NCI-H345 treated with DMSO at 0.1 percent for 48 hours (cell line): ENCODE results near the gene PYGO2.
"Not testable (repeated sequence)": the region's sequence is repeated elsewhere in the genome, so short reads cannot be mapped to it uniquely, and the experiment has no call there.

Source experiments
- DNase-seq: peaks from one replicate; lab custom pipeline; 2025; ENCODE audit not compliant: unreplicated experiment; lab: John Stamatoyannopoulos, UW

Gene PYGO2

DNA sequence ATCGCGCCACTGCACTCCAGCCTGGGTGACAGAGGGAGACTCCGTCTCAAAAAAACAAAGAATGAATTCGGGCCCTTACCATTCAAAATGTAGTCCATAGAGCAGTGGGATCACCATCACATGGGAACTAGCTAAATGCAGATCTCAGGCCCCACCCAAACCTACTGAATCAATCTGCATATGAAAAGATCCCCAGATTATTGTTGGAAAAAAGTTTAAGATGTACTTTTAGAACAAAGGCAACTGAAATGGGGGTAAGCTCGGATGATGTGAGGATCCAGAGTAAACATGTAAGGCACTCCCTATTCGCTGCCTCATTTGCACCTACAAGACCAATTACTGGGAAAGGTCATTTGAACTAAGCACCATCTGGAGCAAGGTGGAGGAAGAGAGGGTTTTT, 20.8 kb upstream of the PYGO2 start:
- DNase-seq: no peak

DNA sequence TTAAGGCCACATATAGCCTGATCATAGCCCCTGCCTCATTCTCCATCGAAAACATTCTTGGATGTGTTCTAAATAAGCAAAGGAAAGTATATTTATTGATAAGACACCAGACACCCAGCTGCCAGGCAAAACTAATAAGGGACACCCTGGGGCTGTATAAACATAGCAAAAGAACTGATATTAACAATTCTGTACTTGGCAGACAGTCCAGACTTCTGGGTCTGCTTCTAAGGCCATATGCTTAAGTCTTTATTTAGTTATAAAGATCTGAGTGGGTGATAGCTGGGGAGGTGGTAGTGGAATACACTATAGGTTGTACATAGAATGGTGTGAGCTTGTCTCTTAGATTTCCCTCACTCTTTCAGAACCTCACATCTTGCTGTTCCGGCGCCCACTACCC, 16.8 kb upstream of the PYGO2 start:
- DNase-seq: no peak

DNA sequence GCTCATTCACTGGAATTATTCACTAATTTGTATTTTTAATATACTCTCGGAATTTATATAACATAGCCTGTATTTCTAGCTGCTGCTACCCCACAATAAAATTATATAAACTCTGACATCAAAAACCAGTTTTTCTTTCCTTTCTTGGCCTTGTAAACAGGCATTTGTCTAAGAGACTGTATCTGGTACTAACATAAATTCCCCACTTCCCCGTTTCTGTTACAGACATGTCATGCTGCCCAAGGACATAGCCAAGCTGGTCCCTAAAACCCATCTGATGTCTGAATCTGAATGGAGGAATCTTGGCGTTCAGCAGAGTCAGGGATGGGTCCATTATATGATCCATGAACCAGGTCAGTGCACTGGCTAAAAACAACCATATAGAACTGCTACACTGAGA, 16.2 kb upstream of the PYGO2 start:
- not testable (repeated sequence) for DNase-seq

- no peak for DNase-seq
These were observed 14.0 kb upstream of the PYGO2 start for GRCh38 chr1:154975409-154976059.

DNA sequence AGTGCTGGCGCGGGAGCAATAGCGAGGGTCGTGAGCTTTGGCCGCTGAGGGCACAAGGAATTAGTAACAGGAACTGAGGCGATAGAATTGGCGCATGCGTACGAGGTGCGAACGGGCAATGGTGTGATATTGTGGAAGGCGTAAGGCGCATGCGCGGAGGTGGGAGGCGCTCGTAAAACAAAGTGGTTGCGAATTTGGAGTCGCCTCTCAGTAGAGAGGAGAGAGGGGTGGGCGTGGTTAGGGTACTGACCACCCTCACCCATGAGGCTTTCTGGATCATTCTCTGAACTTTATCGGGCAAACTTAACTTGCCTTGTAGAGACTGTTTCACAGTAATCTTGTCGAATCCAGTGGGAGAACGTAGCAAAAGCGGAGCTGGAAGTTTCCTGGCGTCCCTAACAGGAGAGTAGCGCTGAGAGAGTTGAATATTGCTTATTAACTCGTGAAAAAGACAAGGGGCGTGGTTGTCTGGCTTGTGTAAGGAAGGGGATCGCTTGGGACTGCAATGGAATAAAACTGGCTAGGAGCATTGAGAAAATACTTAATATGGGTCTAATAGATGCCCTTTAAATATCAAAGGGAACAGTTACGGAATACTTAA, 13.3 kb upstream of the PYGO2 start:
- DNase-seq: peak; percentile 100

- DNase-seq: peak; percentile 100
These were observed 12.7 kb upstream of the PYGO2 start, which contains the start of gene CKS1B for GRCh38 chr1:154974102-154974807. Gene CKS1B, plus strand, starts transcription at chr1:154974681. Its CDS starts 65 bp downstream, at chr1:154974746.

DNA sequence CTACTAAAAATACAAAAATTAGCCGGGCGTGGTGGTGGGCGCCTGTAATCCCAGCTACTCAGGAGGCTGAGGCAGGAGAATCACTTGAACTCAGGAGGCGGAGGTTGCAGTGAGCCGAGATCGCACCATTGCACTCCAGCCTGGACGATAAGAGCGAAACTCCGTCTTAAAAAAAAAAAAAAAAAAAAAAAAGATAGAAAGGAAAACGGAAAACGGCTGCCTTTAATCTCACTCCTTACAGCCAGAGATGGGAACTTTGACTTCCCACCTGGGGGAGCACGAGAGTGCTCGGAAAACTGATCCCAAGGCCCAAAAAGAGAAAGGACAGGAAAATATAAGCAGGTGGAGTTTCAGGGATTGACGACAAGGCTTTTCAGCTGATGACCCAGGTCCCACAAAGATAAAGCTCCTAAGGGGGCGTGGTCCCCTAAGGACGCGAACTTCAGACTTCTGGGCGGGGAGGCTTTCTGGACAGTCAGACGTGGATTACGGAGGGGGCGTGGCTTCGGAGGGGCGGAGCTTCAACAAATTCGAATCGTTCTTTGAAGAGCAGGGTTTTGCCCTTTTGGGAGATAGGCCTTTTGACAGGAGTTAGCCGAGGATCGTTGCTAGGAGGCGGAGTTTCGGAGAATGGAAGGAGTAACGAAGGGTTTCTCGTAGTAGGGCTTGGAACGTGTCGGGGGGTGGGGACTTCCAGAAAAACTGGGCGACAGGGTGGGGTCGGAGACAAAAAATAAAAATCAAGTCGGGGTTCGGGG, 11.9 kb upstream of the PYGO2 start:
- peak; percentile 97 for DNase-seq

- no peak for DNase-seq
These were observed 11.1 kb upstream of the PYGO2 start for GRCh38 chr1:154972517-154973343.

DNA sequence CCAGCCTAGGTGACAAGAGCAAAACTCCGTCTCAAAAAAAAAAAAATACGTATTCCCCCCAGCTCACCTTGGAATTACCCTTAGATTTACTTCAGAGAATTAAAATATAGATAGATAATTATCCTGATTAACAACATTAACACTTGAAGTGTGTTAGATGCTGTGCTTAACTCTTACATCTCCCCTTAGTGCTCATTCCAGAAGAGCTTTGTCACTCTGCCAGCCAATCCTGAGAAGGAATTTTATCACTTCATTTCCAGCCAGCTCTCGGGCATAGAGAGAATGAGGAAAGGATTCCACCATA, 10.6 kb upstream of the PYGO2 start:
- no peak for DNase-seq

GRCh38 chr1:154971341-154971998, 9.9 kb upstream of the PYGO2 start:
- DNase-seq: no peak

DNA sequence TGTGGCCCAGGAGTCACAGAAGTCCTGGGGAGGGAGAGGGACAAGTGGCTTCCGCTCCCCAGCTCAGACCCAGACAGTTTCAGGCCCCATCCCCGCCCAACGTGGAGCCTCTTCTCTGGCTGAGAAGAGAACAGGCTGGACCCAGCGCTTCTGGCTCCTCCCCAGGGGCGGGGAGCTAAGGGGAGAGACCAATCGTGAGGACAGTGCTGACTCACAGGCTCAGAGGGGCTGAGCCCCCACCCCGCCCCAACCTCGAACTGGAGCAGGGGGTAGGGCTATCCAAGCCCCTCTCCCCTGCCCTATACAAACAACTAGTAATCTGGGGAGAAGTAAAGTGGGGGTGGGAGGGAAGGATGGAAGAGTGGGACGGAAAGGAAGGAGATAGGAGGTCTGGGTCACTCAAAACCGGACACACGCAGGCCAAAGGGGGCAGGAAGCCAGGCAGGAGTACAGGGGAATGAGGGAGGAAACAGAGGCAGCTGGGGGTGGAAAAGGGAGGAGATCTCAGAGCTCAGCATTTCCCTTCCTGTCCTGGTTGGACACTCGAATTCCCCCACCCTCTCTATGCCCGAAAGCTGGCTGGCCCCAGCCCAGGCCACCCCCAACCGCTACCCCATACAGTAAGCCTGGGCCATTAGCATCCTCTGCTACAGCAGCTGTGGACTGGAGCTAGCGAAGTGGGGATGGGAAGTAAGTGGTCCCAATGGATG, 9.2 kb upstream of the PYGO2 start, which contains the start of gene SHC1:
TSS of gene SHC1 (minus strand) at position 117 of the 710 bp plus-strand sequence. CDS start 221 bp downstream, outside the sequence.
- DNase-seq: no peak

GRCh38 chr1:154969860-154970452, 8.4 kb upstream of the PYGO2 start:
- no peak for DNase-seq

GRCh38 chr1:154969246-154969645, 7.7 kb upstream of the PYGO2 start:
- no peak for DNase-seq

GRCh38 chr1:154968731-154969130, 7.1 kb upstream of the PYGO2 start:
- DNase-seq: no peak

DNA sequence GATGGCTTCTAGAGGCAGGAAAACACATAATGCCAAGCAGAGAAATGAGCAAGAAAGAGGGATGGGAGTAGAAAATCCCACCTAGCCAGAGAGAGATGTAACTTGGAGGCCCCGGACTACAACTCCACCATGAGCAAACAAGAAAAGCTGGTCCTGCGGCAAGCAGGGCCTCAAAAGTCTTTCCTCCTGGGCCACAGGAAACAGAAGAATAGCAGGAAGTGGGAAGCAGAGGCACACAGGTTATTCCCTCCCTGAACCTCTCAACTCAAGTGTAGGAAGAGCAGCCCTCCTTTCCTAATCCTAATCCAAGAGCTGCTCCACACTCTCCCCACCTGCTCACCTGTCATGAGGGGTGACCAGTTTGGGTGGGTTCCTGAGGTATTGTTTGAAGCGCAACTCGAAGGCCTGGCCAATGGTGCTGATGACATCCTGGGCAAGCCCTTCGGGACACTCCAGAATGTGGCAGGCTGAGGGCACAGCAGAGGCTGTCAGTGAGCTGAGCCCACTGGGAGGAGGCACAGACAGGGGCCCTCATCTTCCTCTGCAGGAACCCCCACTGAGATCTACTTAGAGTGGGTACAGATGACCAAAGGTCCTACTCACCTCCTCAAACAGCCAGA, 5.9 kb upstream of the PYGO2 start:
- DNase-seq: no peak

DNA sequence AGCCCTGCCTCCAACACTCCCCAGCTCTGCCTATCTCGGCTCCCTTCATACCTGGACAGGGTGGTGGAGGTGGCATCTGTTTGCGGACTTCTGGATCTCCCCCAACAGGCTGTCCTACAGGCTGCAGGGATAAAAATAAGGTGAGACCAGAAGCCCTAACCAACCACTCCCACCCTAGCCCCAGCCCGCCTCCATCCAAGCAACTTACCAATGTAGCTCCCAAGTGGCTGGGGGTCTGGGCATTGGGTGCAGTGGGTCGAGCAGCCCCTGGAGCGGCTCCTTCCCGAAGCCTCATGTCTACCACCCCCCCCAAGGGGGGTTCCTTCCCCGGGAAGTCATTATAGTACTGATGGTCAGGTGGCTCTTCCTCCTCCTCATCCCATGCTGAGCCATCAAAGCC, 4.5 kb upstream of the PYGO2 start:
- no peak for DNase-seq

DNA sequence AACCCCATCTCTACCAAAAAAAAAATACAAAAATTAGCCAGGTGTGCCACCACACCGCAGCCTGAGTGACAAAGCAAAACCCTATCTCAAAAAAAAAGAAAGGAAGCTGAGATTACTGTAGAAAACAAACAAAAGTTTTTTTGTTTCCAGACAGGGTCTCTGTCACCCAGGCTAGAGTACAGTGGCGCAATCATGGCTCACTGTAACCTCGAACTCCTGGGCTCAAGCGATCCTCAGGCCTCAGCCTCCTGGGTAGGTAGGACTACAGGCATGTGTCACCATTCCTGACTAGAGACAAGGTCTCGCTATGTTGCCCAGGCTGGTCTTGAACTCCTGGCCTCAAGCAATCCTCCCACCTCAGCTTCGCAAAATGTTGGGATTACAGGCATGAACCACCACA, 2.8 kb upstream of the PYGO2 start:
- DNase-seq: no peak

- no peak for DNase-seq
These were observed 2.1 kb upstream of the PYGO2 start for GRCh38 chr1:154963643-154964042.

DNA sequence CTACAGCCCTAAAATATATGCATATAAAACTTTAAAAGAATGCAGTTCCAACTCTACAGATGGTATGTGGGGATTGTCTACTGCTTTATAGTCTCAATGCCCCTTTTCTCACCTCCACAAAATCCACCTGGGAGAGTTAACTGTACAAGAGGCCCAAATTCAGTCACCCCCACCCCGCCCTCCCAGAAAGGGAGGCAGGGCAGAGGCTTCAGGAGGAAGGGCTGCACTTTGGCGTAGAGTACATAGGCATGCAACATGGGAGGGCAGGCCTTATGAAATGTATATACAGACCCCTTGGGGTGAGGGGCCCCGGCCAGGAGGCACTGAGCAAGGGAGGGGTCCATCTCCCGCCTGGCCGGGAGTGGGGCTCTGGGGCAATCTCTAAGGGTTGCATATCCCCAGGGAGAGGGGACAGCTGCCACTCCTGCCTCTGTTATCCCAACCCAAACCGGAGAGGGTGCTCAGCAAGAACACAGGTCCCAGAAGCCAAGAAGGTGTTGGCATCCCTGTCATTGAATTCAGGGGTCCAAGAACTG, 1.3 kb upstream of the PYGO2 start:
- no peak for DNase-seq
